HG03469 (cell line): ENCODE results near the gene KBTBD12.

ENCODE experiments used
- ATAC-seq: cut with Tn5 transposase; IDR thresholded peaks from one replicate; pipeline ENCODE4 v1.9.1; 2021; ENCODE audit warnings: mild to moderate bottlenecking, moderate library complexity, moderate number of reproducible peaks; ENCODE audit not compliant: unreplicated experiment

The KBTBD12 gene

DNA sequence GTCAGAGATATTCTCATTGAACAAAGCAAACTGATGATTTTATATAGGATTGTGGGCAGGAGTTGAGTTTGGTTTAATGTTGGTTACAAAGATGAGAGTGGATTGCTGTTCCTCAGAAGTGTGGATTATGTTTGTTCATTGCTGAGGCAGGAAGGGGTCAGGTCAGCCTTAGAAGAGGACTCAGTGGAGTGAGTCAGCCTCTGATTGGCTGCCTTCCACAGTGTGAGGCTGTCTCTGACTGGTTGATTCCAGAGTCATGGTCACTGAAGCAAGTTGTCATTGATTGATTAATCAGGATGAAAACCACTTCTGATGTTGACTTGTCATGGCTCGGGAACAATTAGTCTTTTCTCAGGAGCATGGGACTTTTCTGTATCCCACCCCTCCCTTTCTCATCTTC, 36.2 kb downstream of the KBTBD12 start:
- no peak for ATAC-seq

DNA sequence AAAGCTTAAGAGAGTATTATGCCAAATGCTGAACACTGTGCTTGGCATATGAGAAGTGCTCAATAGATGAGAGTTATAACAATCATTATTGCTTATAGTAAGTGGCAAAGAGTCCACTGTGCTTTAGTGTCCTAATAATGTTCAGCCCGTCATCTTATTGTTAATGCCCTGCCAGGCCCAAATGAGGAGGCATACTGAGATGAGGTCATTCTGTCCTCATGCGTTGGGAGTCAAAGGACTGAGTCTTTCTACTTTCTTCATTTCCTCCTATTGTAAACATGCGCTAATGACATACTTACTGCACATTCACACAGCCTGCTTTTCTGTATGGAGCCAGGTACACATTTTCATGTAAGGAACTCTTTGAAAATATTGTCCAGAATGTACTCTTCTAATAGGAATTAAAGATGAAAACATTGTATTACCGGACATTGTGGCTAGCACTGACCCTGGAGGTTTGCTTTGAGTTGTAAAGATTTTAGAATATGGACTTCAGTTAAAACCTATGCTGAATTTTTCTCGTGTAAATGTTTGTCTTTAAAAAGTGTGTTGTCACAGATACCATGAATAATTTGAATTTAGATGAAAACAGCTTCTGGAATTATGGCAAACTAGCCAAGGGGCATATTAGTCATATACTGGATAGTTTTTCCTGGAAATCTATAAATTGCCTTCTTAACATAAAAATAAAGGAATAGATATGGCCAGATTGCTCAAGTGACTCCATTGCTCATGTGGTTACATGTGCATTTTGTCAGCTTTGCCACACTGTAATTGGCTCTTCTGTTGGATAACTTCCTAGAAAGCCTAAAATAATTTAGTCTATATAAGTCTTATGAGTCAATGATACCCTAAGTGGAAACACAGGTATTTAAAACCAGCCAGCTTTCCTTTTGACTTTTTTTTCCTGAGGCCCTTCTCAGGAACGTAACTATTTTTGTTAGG, 38.3 kb downstream of the KBTBD12 start:
- ATAC-seq, result no peak

DNA sequence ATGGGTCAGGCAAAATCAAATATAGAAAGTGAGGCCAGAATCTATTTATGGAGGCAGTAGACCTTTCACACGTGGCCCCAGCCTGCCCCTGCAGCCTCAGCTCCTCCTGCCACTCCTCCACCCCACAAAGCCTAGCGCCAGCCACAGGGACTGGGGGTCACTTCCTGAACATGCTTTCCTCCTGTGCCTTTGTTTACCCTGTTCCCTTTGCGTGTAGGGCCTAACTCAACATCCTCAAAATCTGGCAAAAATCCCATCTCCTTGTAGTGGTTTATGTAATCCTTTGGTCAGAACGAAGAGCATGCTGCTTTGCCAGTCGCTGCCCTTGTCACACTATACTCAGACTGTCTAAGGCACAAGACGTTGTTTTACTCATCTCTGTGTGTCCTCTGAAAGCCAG, 39.6 kb downstream of the KBTBD12 start:
- no peak for ATAC-seq

- ATAC-seq, result no peak
Measured at GRCh38 chr3:127955728-127956127, 40.7 kb downstream of the KBTBD12 start.

DNA sequence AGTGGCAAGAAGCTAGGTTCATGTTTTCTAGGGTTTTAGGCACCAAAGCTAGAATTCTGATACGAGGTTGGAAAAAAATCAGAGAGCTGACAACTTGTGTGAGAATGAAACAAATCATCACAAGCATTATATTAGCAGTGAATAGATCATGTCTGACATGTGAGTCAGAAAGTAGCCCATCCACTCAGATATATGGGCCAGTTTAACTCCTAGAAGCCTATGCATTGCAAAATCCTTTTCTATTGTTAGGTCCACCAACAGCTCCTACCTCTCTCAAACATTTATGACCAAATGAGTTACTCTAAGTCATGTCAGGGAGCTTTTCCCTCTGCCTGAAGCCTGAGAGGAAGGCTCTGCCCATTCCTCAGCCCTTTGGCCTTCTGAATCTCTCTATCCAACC, 44.0 kb downstream of the KBTBD12 start:
- no peak for ATAC-seq

- ATAC-seq, result no peak
Measured at GRCh38 chr3:127959873-127960272, 44.8 kb downstream of the KBTBD12 start.

DNA sequence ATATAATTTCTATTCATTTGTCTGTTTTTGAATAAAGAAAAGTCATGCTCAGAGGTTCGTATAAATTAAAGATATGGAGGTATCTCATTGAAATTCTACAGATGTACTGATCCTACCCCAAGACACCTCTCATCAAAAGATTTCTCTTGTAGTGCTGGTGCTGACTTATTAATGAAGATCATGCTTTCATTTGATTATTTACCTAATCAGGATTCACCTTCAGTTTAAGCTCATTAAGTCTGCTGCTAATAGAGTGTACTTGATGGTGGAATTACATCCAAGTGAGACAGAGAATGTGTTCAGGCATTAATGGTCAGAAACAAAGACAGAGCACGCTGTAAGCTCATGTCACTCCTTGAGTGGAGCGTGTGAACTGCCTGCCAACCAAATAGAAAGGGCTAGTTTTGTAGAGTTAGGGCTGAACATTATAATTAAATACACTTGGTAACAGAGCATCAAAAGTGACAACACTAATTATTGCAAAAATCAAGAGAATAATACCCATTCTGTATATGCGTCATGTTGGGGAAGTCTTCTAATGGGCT, 45.5 kb downstream of the KBTBD12 start:
- no peak for ATAC-seq

DNA sequence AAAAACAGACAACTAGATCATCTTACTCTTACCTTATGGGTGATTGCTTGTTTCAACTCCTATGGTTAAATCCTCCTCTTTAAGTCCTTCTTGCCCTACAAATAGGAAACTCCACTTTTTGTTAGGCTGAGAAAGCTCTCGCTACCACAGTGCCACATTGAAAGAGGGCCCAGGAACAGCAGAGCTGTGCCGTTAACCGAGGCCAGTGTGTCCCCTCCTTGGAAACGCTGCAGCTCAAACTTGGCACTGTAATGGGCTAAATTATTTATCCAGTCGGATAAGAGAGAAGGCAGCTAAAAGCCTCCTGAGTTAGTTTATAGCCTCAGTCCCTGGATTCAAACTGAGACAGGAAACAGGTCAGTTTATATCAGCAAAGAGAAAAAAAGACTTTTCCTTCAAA, 46.1 kb downstream of the KBTBD12 start:
- no peak for ATAC-seq

- no peak for ATAC-seq
Measured at GRCh38 chr3:127961963-127962362, 46.9 kb downstream of the KBTBD12 start.

DNA sequence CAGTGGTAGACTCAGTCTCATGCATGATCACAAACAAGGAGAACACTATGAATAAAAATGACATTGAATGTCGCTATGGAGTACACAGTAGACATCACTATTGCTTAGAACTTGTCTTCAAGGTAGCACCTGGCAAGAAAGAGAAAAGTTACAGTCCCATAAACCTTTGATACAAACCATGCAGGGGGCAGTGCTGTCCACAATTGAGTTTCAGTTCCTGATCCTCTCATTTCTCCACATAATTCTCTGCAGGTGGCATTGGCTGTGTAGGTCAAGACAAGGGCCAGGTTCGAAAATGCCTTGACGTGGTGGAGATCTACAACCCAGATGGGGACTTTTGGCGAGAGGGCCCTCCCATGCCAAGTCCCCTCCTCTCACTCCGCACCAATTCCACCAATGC, 47.9 kb downstream of the KBTBD12 start:
- no peak for ATAC-seq

GRCh38 chr3:127964053-127964452, 49.0 kb downstream of the KBTBD12 start:
- no peak for ATAC-seq

DNA sequence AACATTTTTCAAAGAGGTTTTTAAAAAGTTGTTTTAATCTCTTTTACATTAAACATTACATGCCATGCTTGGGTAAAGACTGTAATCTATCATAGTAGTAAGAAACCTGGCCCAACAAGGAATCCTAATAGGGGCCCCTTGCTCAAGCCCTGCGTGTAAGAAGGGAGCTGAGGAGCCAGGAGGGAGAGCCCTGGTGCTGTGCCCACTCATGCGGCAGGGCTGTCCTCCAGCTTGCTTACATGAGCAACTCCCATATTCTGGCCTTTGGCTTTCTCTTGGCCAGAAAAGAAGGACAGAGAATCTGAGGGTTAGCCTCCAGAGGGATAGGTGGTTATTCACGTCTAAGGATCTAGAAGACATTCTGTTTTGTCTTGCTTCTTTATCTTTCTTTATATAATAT, 49.8 kb downstream of the KBTBD12 start:
- ATAC-seq, result no peak

GRCh38 chr3:127967316-127967715, 52.3 kb downstream of the KBTBD12 start:
- ATAC-seq, result no peak

DNA sequence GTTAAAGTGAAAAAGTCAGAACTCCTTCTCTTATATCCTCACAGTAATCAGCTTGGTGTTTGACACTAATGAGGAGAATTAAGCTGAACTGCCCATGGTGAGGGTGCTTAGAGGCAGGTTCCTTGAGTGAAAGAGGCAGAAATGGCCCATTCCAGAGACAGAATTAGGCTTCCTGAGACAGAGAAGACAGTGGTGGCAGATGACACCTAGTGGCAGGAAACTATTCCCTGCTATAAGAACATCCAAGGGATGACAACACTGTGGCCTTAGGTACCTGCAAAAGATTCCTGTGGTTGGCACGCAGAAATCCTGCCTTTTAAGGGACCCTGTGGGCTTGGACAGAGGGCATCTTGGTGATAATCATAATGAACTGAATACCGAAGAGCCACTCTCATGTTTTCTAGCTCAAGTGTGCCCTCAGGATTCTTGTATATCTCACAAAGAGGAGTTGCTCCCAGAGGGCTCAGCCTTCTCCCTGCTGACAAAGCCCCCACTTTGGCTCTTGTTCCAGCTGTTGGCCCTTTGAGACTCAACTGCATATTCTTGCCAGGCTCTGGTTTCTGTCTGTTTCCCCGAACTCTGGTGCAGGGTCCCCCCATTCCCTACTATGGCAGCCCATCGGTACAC, 56.0 kb downstream of the KBTBD12 start:
- ATAC-seq, result no peak

- no peak for ATAC-seq
Measured at GRCh38 chr3:127974226-127974625, 59.2 kb downstream of the KBTBD12 start.

DNA sequence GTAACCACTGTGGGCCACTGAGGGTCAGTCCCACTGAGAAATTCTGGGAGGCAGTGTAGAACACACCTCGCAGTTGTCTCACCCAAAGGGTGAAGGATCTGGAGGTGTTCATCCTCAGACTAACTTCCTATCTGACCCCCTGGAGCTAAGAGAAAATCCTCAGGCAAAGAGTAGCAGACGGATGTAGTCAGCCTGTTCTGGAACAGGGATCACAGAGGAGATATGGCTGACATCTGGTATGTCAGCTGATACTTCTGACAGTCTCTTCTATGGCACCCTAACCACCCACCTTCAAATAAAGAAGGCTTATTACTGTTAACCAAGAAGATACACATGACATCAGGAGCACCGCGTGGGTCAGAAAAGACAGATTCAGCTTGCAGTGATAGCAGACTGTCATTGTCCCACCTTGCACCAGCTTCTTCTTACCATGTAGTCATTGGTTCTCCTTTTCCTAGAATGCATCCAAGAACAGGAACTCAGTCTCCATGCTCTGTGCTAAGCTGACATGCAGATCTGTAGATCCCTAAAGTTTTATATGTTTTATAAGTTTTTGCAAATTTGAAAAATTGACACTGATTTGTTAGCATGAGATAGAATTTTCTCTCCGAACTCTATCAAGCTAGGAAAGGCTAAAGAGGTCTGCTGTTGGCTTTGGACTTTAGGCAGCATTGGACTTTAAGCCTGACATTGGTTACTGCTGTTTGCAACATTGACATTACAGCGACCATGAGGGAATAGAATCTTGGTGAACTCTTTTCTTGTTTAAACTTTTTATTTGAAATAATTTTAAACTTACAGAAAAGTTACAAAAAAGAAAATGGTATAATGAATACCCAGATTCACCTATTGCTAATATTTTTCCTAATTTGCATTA, 60.4 kb downstream of the KBTBD12 start:
- ATAC-seq, result no peak

DNA sequence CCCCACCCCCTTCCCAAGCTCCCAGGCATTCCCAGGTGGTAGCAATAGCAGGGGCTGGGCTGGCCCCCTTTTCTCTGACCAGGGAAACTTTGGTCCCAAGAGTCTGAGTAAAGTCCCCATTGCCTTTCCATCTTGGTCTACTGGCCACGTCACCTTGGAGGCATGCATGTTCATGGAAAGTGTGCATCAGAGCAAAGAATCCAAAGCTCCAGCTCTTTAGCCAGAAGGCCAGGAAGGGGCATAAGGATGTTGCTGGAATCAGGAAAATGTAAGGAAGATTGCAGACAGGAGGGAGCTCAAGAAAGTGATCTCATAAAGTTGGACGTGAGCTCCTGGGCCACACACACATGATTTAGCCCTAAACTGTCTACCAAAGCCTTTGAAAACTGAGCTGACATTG, 63.6 kb downstream of the KBTBD12 start:
- no peak for ATAC-seq

DNA sequence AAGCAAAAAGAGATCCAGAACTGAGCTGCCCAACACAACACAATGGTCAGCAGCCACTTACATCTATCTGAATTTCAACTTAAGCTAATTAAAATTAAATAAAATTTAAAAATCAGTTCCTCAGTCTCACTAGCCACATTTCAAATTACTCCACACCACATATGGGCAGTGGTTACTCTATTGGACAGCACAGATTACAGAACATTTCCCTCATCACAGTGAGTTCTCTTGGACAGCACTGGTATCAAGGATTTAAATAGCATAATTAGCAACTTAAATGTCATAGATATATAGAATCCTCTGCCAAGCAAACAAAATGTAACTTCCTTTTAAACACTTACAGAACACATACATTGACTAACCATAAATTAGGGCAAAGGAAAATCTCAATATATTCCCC, 64.4 kb downstream of the KBTBD12 start:
- ATAC-seq, result no peak

DNA sequence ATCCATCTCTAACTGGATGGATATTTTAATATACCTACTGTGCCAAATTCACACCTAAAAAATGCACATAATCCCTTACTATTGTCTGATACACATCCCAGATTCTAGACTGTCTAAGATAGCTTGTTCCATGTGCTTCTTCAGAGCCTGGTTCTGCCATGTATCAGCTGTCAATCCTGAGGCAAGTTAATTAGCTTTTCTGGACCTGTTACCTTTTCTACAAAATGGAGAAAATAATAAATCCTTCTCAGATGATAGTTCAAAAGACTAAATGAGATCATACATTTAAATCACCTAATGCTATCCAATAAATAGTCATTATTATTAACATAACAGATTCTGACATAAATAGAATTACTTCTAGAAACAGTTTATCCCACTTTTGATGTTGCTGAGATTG, 66.1 kb downstream of the KBTBD12 start:
- no peak for ATAC-seq

DNA sequence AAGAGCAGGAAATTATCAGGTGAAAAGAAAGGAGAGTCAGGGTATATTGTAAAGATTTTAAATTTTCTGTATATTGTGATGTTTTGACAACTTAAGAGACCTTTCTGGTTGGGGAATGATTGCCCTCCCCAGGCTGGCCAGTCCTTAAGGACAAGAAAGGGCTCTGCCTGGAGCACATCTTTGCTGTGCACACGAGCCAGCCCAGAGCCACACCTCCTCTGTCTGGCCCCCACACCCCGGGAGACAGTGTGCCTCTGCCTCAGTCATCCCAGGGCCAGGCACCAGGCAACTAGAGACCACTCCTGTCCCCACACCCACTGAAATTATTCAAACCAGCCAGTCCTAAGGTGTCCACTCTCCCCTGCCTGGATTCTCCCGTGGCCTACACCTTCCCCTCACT, 67.1 kb downstream of the KBTBD12 start:
- no peak for ATAC-seq
